Measurements from ENCODE around the gene SPZ1.
"Not testable (repeated sequence)": the region's sequence is repeated elsewhere in the genome, so short reads cannot be mapped to it uniquely, and the experiment has no call there.

SPZ1 gene

GRCh38 chr5:80319702-80320101 lies at the start of gene SPZ1:
Gene SPZ1 (plus strand): TSS chr5:80320002. CDS start chr5:80320216, 214 bp downstream.
- no peak for DNase-seq (ENCODE audit: low spot score in 2 of 2)
- H3K9me3 Mint-ChIP-seq = no peaks in the 10 kb centered on the region
- no peaks in the 10 kb centered on the region for H3K36me3 Mint-ChIP-seq
- ATAC-seq = no peak
- no peak within 1 kb of the TSS for H3K4me3 Mint-ChIP-seq
- H3K27ac Mint-ChIP-seq = no peak within 1 kb of the TSS
- H3K4me1 Mint-ChIP-seq = no peaks in the 10 kb centered on the region

- not testable (repeated sequence) for DNase-seq (ENCODE audit: low spot score in 2 of 2); ATAC-seq; H3K36me3 Mint-ChIP-seq; H3K4me3 Mint-ChIP-seq; H3K4me1 Mint-ChIP-seq; H3K9me3 Mint-ChIP-seq
- H3K27ac Mint-ChIP-seq = peak overlapping the region; percentile 19
These were observed 49.3 kb upstream of the SPZ1 start for GRCh38 chr5:80270543-80270942.

- no peak overlapping the region for H3K4me3 Mint-ChIP-seq
- DNase-seq (ENCODE audit: low spot score in 2 of 2) (no peak), ATAC-seq (no peak)
- H3K36me3 Mint-ChIP-seq = no peaks in the 10 kb centered on the region
- no peak overlapping the region for H3K27ac Mint-ChIP-seq
- peaks cover 3% of the 10 kb centered on the region for H3K4me1 Mint-ChIP-seq
- H3K9me3 Mint-ChIP-seq = no peaks in the 10 kb centered on the region
These were observed 44.5 kb upstream of the SPZ1 start for GRCh38 chr5:80275347-80275746.

- ATAC-seq = no peak
- no peaks in the 10 kb centered on the region for H3K4me1 Mint-ChIP-seq
- no peak overlapping the region for H3K27ac Mint-ChIP-seq
These were observed 43.6 kb upstream of the SPZ1 start for GRCh38 chr5:80276186-80276585.

GRCh38 chr5:80277191-80277590 lies 42.6 kb upstream of the SPZ1 start:
- no peaks in the 10 kb centered on the region for H3K4me1 Mint-ChIP-seq
- ATAC-seq (no peak), DNase-seq (ENCODE audit: low spot score in 2 of 2) (no peak)
- no peak overlapping the region for H3K27ac Mint-ChIP-seq
- H3K4me3 Mint-ChIP-seq = no peak overlapping the region
- no peaks in the 10 kb centered on the region for H3K36me3 Mint-ChIP-seq
- no peaks in the 10 kb centered on the region for H3K9me3 Mint-ChIP-seq

More at GRCh38 chr5:80276186-80276585, 43.6 kb upstream of the SPZ1 start:
- H3K36me3 Mint-ChIP-seq = no peaks in the 10 kb centered on the region
- no peak overlapping the region for H3K4me3 Mint-ChIP-seq
- no peak for DNase-seq (ENCODE audit: low spot score in 2 of 2)
- H3K9me3 Mint-ChIP-seq = no peaks in the 10 kb centered on the region

GRCh38 chr5:80282054-80282453 lies 37.7 kb upstream of the SPZ1 start:
- ATAC-seq = no peak

GRCh38 chr5:80283360-80283759 lies 36.4 kb upstream of the SPZ1 start:
- Mint-ChIP-seq H3K36me3 (no peaks in the 10 kb centered on the region), H3K4me3 (no peak overlapping the region), H3K4me1 (peaks cover 5% of the 10 kb centered on the region), H3K27ac (peak overlapping the region; percentile 38), H3K9me3 (no peaks in the 10 kb centered on the region)
- ATAC-seq = peak; percentile 51
- no peak for DNase-seq (ENCODE audit: low spot score in 2 of 2)

More at GRCh38 chr5:80282054-80282453, 37.7 kb upstream of the SPZ1 start:
- no peaks in the 10 kb centered on the region for H3K36me3 Mint-ChIP-seq
- no peak overlapping the region for H3K4me3 Mint-ChIP-seq
- no peak overlapping the region for H3K27ac Mint-ChIP-seq
- H3K9me3 Mint-ChIP-seq = no peaks in the 10 kb centered on the region
- peaks cover 5% of the 10 kb centered on the region for H3K4me1 Mint-ChIP-seq
- DNase-seq (ENCODE audit: low spot score in 2 of 2) = no peak

GRCh38 chr5:80284720-80285119 lies 35.1 kb upstream of the SPZ1 start:
- peaks cover 5% of the 10 kb centered on the region for H3K4me1 Mint-ChIP-seq
- H3K36me3 Mint-ChIP-seq = no peaks in the 10 kb centered on the region
- H3K9me3 Mint-ChIP-seq = no peaks in the 10 kb centered on the region
- no peak overlapping the region for H3K4me3 Mint-ChIP-seq
- DNase-seq (ENCODE audit: low spot score in 2 of 2) (no peak), ATAC-seq (peak; percentile 72)
- H3K27ac Mint-ChIP-seq = peak overlapping the region; percentile 43

GRCh38 chr5:80288177-80288576 lies 31.6 kb upstream of the SPZ1 start:
- Mint-ChIP-seq H3K27ac (no peak overlapping the region), H3K4me1 (peaks cover 5% of the 10 kb centered on the region), H3K4me3 (no peak overlapping the region), H3K36me3 (no peaks in the 10 kb centered on the region), H3K9me3 (no peaks in the 10 kb centered on the region)
- ATAC-seq = no peak
- no peak for DNase-seq (ENCODE audit: low spot score in 2 of 2)

GRCh38 chr5:80289320-80289719 lies 30.5 kb upstream of the SPZ1 start:
- Mint-ChIP-seq H3K4me1 (peaks cover 5% of the 10 kb centered on the region), H3K4me3 (no peak overlapping the region), H3K9me3 (no peaks in the 10 kb centered on the region), H3K27ac (no peak overlapping the region), H3K36me3 (no peaks in the 10 kb centered on the region)
- DNase-seq (ENCODE audit: low spot score in 2 of 2) (no peak), ATAC-seq (no peak)

- Mint-ChIP-seq H3K4me1 (no peaks in the 10 kb centered on the region), H3K36me3 (no peaks in the 10 kb centered on the region), H3K4me3 (no peak overlapping the region), H3K27ac (no peak overlapping the region), H3K9me3 (no peaks in the 10 kb centered on the region)
- no peak for DNase-seq (ENCODE audit: low spot score in 2 of 2)
- no peak for ATAC-seq
These were observed 28.0 kb upstream of the SPZ1 start for GRCh38 chr5:80291761-80292160.

GRCh38 chr5:80296121-80296520 lies 23.7 kb upstream of the SPZ1 start:
- no peak for ATAC-seq
- H3K27ac Mint-ChIP-seq = no peak overlapping the region
- no peaks in the 10 kb centered on the region for H3K9me3 Mint-ChIP-seq
- H3K4me3 Mint-ChIP-seq = no peak overlapping the region
- H3K36me3 Mint-ChIP-seq = no peaks in the 10 kb centered on the region
- H3K4me1 Mint-ChIP-seq = no peaks in the 10 kb centered on the region
- DNase-seq (ENCODE audit: low spot score in 2 of 2) = no peak

GRCh38 chr5:80299601-80300000 lies 20.2 kb upstream of the SPZ1 start:
- H3K4me1 Mint-ChIP-seq = no peaks in the 10 kb centered on the region
- DNase-seq (ENCODE audit: low spot score in 2 of 2) = no peak
- no peaks in the 10 kb centered on the region for H3K9me3 Mint-ChIP-seq
- no peak overlapping the region for H3K4me3 Mint-ChIP-seq
- H3K27ac Mint-ChIP-seq = no peak overlapping the region
- no peak for ATAC-seq
- no peaks in the 10 kb centered on the region for H3K36me3 Mint-ChIP-seq

GRCh38 chr5:80300125-80300524 lies 19.7 kb upstream of the SPZ1 start:
- DNase-seq (ENCODE audit: low spot score in 2 of 2) (no peak), ATAC-seq (no peak)
- H3K4me3 Mint-ChIP-seq = no peak overlapping the region
- H3K9me3 Mint-ChIP-seq = no peaks in the 10 kb centered on the region
- H3K4me1 Mint-ChIP-seq = no peaks in the 10 kb centered on the region
- H3K27ac Mint-ChIP-seq = no peak overlapping the region
- no peaks in the 10 kb centered on the region for H3K36me3 Mint-ChIP-seq

GRCh38 chr5:80300796-80301195 lies 19.0 kb upstream of the SPZ1 start:
- not testable (repeated sequence) for DNase-seq (ENCODE audit: low spot score in 2 of 2); H3K9me3 Mint-ChIP-seq; ATAC-seq; H3K36me3 Mint-ChIP-seq; H3K27ac Mint-ChIP-seq; H3K4me3 Mint-ChIP-seq; H3K4me1 Mint-ChIP-seq

GRCh38 chr5:80301342-80301741 lies 18.5 kb upstream of the SPZ1 start:
- H3K4me3 Mint-ChIP-seq; H3K36me3 Mint-ChIP-seq; H3K27ac Mint-ChIP-seq; DNase-seq (ENCODE audit: low spot score in 2 of 2); H3K4me1 Mint-ChIP-seq; ATAC-seq; H3K9me3 Mint-ChIP-seq: not testable (repeated sequence)

GRCh38 chr5:80302636-80303035 lies 17.2 kb upstream of the SPZ1 start:
- Mint-ChIP-seq H3K27ac (no peak overlapping the region), H3K36me3 (no peaks in the 10 kb centered on the region), H3K4me3 (no peak overlapping the region), H3K9me3 (no peaks in the 10 kb centered on the region), H3K4me1 (no peaks in the 10 kb centered on the region)
- DNase-seq (ENCODE audit: low spot score in 2 of 2) = no peak
- ATAC-seq = no peak

Data from stimulated activated effector memory CD8-positive, alpha-beta T cell treated with anti-CD3 and anti-CD28 coated beads, Interleukin-12 subunit alpha, Interleukin-12 subunit beta, amount 100 ng/mL, for 72 hours (primary cell).